HG03139 (cell line): Measurements from ENCODE around the gene SCD5.

ENCODE experiments used
- ATAC-seq: cut with Tn5 transposase; IDR thresholded peaks from one replicate; pipeline ENCODE4 v1.9.1; 2021; ENCODE audit not compliant: unreplicated experiment

SCD5 gene

GRCh38 chr4:82739287-82740190 lies 59.1 kb downstream of the SCD5 start:
- peak; percentile 94 for ATAC-seq

DNA sequence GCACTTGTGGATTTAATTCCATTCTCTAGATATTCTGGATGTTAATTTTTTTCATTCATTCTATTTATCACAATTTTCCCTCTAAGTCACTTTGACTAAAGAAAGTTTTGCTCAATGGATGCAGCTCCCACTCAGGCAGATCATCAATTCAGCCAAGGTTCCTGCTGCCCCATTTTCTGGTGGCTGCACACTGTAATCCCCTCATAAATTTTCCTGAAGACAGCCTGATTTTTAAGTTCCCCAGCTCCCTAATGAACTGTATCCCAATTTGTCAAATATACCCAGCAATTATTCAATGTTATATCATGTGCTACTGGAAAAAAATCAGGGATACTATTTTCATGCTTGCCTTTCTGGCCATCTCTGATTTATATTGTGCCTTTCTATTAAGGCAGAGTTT lies 61.2 kb downstream of the SCD5 start:
- ATAC-seq: no peak

GRCh38 chr4:82733636-82734035 lies 65.0 kb downstream of the SCD5 start:
- no peak for ATAC-seq

GRCh38 chr4:82728301-82728700 lies 70.3 kb downstream of the SCD5 start:
- ATAC-seq: no peak

DNA sequence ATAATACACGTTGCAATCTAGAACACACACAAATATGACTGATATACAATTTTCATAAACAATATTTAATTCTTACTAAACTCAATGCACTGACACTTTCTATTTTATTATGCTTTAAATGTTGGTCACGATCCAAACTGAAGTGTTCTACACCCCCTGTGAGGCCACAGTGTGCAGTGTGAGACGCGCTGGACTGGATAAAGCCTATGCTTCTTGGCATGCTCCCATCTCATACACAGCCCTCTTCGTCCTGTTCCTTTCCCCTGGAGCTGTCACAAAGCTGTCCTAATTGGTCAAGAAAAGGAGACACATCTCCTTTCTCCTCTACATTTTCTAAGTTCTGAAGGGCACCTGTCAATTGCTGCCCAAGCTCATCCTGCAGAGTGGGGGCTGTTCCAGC lies 72.0 kb downstream of the SCD5 start:
- no peak for ATAC-seq

GRCh38 chr4:82721819-82722423 lies 76.7 kb downstream of the SCD5 start:
- ATAC-seq: no peak

- ATAC-seq: no peak
These were observed 80.2 kb downstream of the SCD5 start for GRCh38 chr4:82718162-82718940.

- no peak for ATAC-seq
These were observed 82.6 kb downstream of the SCD5 start for GRCh38 chr4:82715731-82716617.

DNA sequence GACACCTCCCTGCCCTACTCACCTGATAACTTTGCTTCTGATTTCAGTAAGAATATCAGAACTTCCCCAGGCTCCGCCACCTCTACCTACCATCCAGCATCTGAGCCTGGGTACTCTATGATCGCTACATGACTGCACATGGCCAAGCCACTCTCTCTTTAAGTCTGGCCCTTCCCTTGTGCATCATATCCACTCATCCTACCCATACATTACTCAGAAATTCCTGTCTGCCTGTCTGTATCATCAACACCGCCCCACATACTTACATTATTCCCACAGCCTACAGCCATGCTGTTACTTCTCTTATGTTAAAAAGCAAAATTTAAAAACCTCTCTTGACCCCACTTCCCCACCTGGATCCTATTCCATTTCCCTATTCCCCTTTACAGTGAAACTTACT lies 84.7 kb downstream of the SCD5 start:
- no peak for ATAC-seq

DNA sequence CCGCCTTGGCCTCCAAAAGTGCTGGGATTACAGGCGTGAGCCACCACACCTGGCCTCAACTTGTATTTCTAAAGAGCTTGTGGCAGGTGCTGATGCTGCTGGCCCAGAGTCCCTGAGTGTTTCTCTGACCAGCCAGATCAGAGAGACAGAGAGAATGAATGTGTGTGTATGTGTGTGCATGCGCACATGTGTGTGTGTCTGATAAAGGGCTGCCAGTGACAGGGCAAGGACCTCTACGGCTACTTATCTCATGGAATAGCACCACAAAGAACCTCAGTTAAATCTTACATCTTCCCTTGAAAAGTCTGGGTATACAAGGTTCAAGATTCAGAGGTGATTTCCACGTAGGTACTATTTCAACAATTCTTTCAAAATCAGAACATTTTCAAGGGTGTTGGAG lies 86.0 kb downstream of the SCD5 start:
- ATAC-seq: no peak

DNA sequence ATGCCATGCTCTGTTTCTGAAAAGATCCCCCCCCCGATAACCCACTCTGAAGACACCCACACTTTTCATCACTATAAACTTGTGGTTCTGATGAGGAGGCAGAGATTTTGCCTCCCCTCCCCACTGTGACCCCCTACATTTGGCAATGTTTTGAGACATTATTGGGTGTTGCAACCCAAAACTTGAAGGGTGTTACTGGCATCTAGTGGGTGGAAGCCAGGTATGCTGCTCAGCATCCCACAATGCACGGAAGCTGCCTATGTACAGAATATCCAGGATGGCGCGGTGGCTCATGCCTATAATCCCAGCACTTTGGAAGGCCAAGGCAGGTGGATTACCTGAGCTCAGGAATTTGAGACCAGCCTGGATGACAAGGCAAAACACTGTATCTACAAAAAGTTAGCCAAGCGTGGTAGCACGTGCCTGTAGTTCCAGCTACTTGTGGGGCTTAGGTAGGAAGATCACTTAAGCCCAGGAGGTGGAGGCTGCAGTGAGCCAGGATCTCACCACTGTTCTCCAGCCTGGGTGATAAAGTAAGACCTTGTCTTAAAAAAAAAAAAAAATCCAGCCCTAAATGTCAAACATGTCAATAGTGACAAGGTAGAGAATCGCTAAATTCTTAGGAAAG lies 87.3 kb downstream of the SCD5 start:
- no peak for ATAC-seq

- ATAC-seq: no peak
These were observed 88.2 kb downstream of the SCD5 start for GRCh38 chr4:82710197-82710929.

GRCh38 chr4:82708982-82709381 lies 89.6 kb downstream of the SCD5 start:
- ATAC-seq: no peak

DNA sequence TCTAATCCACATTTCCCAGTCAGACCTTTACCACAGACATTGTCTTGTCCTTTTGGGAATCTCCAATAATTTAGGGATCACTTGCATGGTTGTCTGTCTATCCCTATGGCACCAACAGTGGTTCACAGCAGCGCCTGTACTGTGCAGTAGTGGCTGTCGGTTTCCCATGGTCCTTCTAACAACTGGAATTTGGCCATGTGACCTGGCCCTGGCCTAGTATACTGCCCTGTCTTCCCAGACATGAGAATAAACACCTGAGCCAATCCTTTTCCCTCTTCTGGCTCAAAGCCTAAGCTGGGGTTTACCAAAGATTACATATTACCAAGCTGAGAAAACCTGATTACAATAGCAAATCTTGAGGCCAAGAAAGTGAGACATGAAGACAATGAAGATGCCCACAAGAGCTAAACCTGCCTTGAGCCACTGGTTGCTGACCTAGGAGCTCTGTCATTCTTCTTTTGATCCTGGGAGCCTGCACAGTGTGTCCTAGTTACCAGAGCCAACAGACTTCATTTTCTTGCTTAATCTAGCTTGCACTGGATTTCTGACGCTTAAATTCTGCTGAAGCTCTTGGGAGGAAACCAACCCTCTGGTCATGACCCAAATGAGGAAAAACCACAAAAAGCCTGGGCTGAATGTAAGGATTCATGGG lies 92.1 kb downstream of the SCD5 start:
- no peak for ATAC-seq

DNA sequence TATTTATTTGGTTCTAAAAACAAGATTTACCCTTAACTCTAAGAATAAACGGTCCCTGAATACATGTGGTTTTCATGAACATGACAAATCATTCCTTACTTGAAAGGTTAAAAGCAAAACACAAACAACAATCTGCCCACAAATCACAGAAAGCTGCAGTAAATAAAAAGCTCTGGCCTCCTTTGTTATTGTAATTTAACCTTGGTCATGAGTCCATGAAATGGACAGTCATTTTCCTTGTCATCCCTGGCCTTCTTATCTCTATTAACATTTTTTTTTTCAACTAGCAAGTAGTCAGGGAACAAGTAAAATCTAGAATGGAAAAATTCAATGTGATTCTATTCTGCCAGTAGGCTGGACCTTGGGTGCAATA lies 92.7 kb downstream of the SCD5 start:
- ATAC-seq: no peak

DNA sequence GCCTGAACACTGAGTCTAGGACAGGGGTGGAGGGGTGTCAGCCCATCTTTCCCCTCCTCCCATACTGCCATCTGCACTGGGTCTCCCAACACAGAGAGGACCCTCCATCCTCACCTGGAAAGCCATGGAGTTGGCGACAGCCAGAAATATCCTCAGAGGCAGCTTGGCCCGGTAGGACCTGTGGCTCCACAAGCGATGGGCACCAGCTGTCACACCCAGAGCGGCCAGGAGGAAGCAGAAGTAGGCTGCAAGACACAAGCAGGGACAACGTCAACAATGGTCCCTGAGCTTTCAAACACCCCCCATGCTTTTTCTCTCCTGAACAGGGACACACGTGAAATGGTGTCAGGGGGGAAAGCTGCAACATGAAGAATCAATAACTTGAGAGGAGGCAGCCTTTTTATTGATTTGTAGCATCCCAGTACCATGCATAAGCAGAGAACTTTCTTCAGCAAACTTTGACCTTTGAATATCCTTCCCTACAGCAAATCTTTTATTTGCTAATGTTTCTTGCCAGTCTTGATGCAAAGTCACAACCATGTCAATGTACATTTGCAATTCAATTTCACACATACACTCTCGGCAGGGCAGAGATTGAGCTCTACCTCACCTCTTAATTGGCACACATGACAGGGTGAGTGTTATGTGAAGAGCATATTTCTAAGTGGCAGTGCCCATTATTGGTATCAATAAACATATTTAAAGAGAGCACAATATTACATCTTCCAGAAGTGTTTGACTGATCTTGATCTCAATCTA lies 93.2 kb downstream of the SCD5 start:
- no peak for ATAC-seq

DNA sequence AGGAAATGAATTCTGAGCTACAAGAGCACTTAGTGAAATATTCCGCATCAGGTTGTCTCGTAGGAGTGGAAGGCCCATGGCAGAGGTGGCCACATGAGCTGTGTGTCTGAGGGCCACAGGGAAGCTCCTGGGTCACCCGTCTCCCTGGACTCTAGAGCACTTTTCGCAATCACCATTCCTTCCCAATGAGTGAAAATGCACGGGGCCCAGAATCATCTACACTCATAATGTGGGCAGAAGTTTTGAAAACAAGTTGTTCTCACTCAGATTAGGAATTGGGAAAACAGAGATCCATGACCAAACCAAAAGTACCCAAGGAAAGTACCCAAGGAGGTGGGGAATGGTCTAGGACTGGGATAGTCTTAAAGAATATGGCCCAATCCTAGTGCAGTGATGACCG lies 94.4 kb downstream of the SCD5 start:
- no peak for ATAC-seq

DNA sequence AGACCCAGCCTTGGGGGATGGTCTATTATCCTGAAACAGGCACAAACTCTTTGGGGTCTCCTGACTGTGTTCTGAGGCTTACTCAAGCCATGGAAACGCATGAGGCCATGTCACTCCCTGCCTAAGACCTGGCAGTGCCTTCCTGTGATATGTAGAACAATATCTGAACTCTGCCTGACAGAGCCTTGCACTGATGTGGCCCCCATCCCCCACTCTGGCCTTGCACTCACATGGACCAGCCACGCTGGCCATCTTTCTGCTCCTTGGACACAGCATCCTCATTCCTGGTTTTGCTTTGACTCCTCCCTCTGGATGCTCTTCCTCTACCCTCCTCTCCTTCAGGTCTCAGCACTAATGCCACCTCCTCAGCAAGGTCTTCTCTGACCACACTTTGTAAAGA lies 100.2 kb downstream of the SCD5 start:
- no peak for ATAC-seq

DNA sequence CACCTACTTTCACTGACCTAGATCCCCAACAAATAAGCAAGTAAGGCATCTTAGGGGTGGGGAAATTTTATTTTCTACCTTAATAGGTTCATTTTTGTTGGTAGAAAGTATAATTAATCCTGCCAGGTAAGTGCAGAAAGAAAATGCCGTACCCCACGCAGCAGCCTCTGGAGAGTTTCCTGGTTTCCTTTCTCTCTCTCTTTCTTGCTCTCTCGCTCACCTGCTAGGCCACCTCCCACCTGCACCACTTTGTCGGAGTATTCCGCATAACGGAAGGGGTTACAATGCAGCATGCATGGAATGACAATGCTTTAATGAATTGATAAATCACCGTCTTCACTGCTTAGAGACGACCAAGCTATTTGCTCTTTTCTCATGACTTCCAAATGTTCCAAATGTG lies 101.0 kb downstream of the SCD5 start:
- ATAC-seq: no peak
